Heart left ventricle (tissue), 16 donors: ENCODE results near the gene SRPK1. TPM values are rescaled to one million over a fixed set of nuclear protein-coding genes. Genes with fewer than 3 reads are reported as not detected.

Experiments
- ATAC-seq, 4 donors: fragments of 200-7000 bp; cut with Tn5 transposase; one replicate each; pipeline ENCODE4 v1.9.1; 2020 to 2022; ENCODE audit warnings: moderate library complexity in 4 of 4, mild to moderate bottlenecking in 3 of 4, moderate number of reproducible peaks in 1 of 4
- DNase-seq, 5 donors: peaks; one replicate each; pipeline ENCODE4 v3.0.0-alpha.2; 2020
- H3K27ac ChIP-seq, 12 donors: fragments of 200-600 bp; sonication (generic) in 4 of 12; one replicate each; pipeline versions ENCODE4 v1.5.0 to v1.8.0; 2016 to 2022; ENCODE audit warnings: mild to moderate bottlenecking in 2 of 12
- H3K27me3 ChIP-seq, 9 donors: fragments of 200-600 bp; sonication (generic) in 2 of 9; one replicate each; pipeline versions ENCODE4 v1.5.1 to v1.8.0; 2016 to 2022; ENCODE audit warnings: mild to moderate bottlenecking in 3 of 9
- H3K36me3 ChIP-seq, 9 donors: fragments of 200-600 bp; sonication (generic) in 2 of 9; one replicate each; pipeline versions ENCODE4 v1.5.0 to v1.8.0; 2018 to 2022; ENCODE audit warnings: mild to moderate bottlenecking in 2 of 9
- H3K4me1 ChIP-seq, 12 donors: fragments of 200-600 bp; sonication (generic) in 4 of 12; one replicate each; pipeline versions ENCODE4 v1.5.0 to v1.8.0; 2016 to 2022; ENCODE audit warnings: mild to moderate bottlenecking in 3 of 12
- H3K4me3 ChIP-seq, 12 donors: fragments of 200-600 bp; sonication (generic) in 4 of 12; one replicate each; pipeline versions ENCODE4 v1.5.0 to v1.8.0; 2017 to 2022; ENCODE audit warnings: mild to moderate bottlenecking in 9 of 12, moderate library complexity in 4 of 12
- H3K9me3 ChIP-seq, 12 donors: fragments of 200-600 bp; sonication (generic) in 4 of 12; one replicate each; pipeline versions ENCODE4 v1.5.0 to v1.8.0; 2016 to 2022; ENCODE audit warnings: mild to moderate bottlenecking in 1 of 12
- CTCF ChIP-seq, 12 donors: fragments of 200-600 bp; sonication (generic) in 4 of 12; IDR thresholded peaks; one replicate each; pipeline versions ENCODE4 v1.5.0 to v1.8.0; 2018 to 2022; ENCODE audit warnings: antibody characterized with exemption in 12 of 12, mild to moderate bottlenecking in 5 of 12
- POLR2A ChIP-seq, 2 donors: fragments of 450-650 bp; IDR thresholded peaks; one replicate each; pipeline ENCODE4 v1.6.1; 2017; ENCODE audit warnings: antibody characterized with exemption in 2 of 2, mild to moderate bottlenecking in 2 of 2, moderate library complexity in 2 of 2
- WGBS, 4 donors: extraction: QIAGEN DNeasy Blood & Tissue Kit in 2 of 4; methylation state at CpG; one replicate each; pipeline versions ENCODE4 v1.1.5 to v1.1.7; 2013 to 2018; 5-methylcytosine and 5-hydroxymethylcytosine counted together
- intact Hi-C, 10 donors: fragments of 100-400 bp; cut with DNase I; formaldehyde crosslinking; loops; one replicate each; pipeline versions ENCODE4 v1.11.1 to v1.14.2; 2022
- polyA plus RNA-seq, 2 donors: library from polyadenylated mRNA; stranded (reverse); fragments of 200-250 nt; gene quantifications; one replicate each; pipeline ENCODE4 v1.2.3, GENCODE V29; 2013
- total RNA-seq, 9 donors: library from RNA; depleted of rRNA in 2 of 9; stranded (reverse); fragments of >200 nt in 2 of 9; fragmentation: NEBNext Ultra II Directional in 3 of 9; extraction: Animal tissue kit (Norgen Biotek cat#: 25700) in 3 of 9; gene quantifications; one replicate each; pipeline versions ENCODE4 v1.1.0 to v1.2.4, GENCODE V29; 2016 to 2023
- donor health status: ischemic (EF 13 %, LVEDD 7.1; RV severe dilation, severe dysfunction).
- donor health status: healthy with polysubstance abuse.
- donor health status: DM: no; HTN: yes; CAD: no.
- donor health status: DM: no; HTN: no; CAD: no.
- donor health status: ischemic (EF 25% LVEDD 6.9; RV normal size, moderate dysfunction).
- donor health status: ischemic (EF 25% LVEDD 5.7; RV mildly dilated, moderate dysfunction).
- donor health status: healthy.
- donor health status: DM: yes; HTN: yes; CAD: no.
- donor health status: ischemic (EF 35%, LVEDD 5.7; RV mildly dilated, moderate dysfunction).
- donor health status: nonischemic (EF 11% LVEDD 7.7; RV severe dilation, severe dysfunction).
- donor health status: DM: yes; HTN: yes; CAD: no.
- donor health status: PGD.
- donor health status: ischemic (EF 29% LVEDD 5.4; RV normal size, mild dysfunction).
- donor health status: nonischemic (EF 23%, LVEDD 6.1; RV moderate dilation, normal function).

The SRPK1 gene
- total and polyA plus RNA-seq, 11 donors: 5.0 to 41.7 (median 19.6) TPM

- peaks cover 0 to 2% (median 0%) of the 10 kb centered on the region in 12 donors for H3K9me3 ChIP-seq
- WGBS, 4 donors: 97 to 99% (median 98%) methylated on average over 4 of the region's 4 CpGs
- DNase-seq (no peak), ATAC-seq (no peak)
- no peak for TF ChIP-seq POLR2A (IDR thresholded peaks at IDR 0.05)
- no peak for TF ChIP-seq CTCF (IDR thresholded peaks at IDR 0.05)
- H3K27ac ChIP-seq: no peak overlapping the region
- H3K4me3 ChIP-seq: no peak overlapping the region
- H3K27me3 ChIP-seq: no peaks in the 10 kb centered on the region
- peaks cover 0 to 15% (median 4%) of the 10 kb centered on the region in 9 donors for H3K36me3 ChIP-seq
- intact Hi-C loops: no loop called here
- no peaks in the 10 kb centered on the region for H3K4me1 ChIP-seq
Observed at GRCh38 chr6:35903679-35904078, 17.2 kb downstream of the SRPK1 start.

- Histone ChIP-seq H3K27me3 (no peaks in the 10 kb centered on the region), H3K4me1 (no peaks in the 10 kb centered on the region), H3K4me3 (no peak overlapping the region), H3K9me3 (no peaks in the 10 kb centered on the region), H3K27ac (no peak overlapping the region), H3K36me3 (peaks cover 0 to 18% (median 4%) of the 10 kb centered on the region in 9 donors)
- DNase-seq (no peak), ATAC-seq (no peak)
- 86 to 94% (median 89%) methylated on average over 4 of the region's 4 CpGs for WGBS, 4 donors
- intact Hi-C loops: no loop called here
- no peak for TF ChIP-seq POLR2A (IDR thresholded peaks at IDR 0.05)
- no peak for TF ChIP-seq CTCF (IDR thresholded peaks at IDR 0.05)
Observed at GRCh38 chr6:35900448-35900847, 20.4 kb downstream of the SRPK1 start.

GRCh38 chr6:35898003-35898402 lies 22.9 kb downstream of the SRPK1 start:
- DNase-seq (no peak), ATAC-seq (no peak)
- TF ChIP-seq POLR2A (IDR thresholded peaks at IDR 0.05) (no peak), CTCF (IDR thresholded peaks at IDR 0.05) (no peak)
- intact Hi-C loops: no loop called here
- Histone ChIP-seq H3K27me3 (no peaks in the 10 kb centered on the region), H3K27ac (no peak overlapping the region), H3K9me3 (no peaks in the 10 kb centered on the region), H3K4me1 (no peaks in the 10 kb centered on the region), H3K4me3 (no peak overlapping the region), H3K36me3 (peaks cover 0 to 3% (median 0%) of the 10 kb centered on the region in 9 donors)
- WGBS, 4 donors: 96 to 100% (median 99%) methylated on average over 2 of the region's 2 CpGs

- no peaks in the 10 kb centered on the region for H3K27me3 ChIP-seq
- no peak for DNase-seq
Observed at GRCh38 chr6:35897486-35897885, 23.4 kb downstream of the SRPK1 start.

More at GRCh38 chr6:35897486-35897885, 23.4 kb downstream of the SRPK1 start:
- no peak overlapping the region for H3K4me3 ChIP-seq
- no peak for ATAC-seq
- TF ChIP-seq POLR2A (IDR thresholded peaks at IDR 0.05): no peak
- no peak for TF ChIP-seq CTCF (IDR thresholded peaks at IDR 0.05)
- intact Hi-C loops: no loop called here
- no peaks in the 10 kb centered on the region for H3K9me3 ChIP-seq
- H3K36me3 ChIP-seq: peaks cover 0 to 3% (median 0%) of the 10 kb centered on the region in 9 donors
- WGBS, 4 donors: 94 to 100% (median 99%) methylated on average over 4 of the region's 4 CpGs
- H3K27ac ChIP-seq: no peak overlapping the region
- no peaks in the 10 kb centered on the region for H3K4me1 ChIP-seq
